ENCODE measurements around the gene PCDHGA7.
"Not testable (repeated sequence)": the region's sequence is repeated elsewhere in the genome, so short reads cannot be mapped to it uniquely, and the experiment has no call there.

The PCDHGA7 gene

GRCh38 chr5:141422742-141423291, 40.3 kb downstream of the PCDHGA7 start:
- in situ Hi-C loops (cut with MboI; ENCODE audit: low sequenced_read_pairs) = no loop called here

- in situ Hi-C loops (cut with MboI; ENCODE audit: low sequenced_read_pairs) = no loop called here
Observed at GRCh38 chr5:141427783-141428426, 45.4 kb downstream of the PCDHGA7 start.

DNA sequence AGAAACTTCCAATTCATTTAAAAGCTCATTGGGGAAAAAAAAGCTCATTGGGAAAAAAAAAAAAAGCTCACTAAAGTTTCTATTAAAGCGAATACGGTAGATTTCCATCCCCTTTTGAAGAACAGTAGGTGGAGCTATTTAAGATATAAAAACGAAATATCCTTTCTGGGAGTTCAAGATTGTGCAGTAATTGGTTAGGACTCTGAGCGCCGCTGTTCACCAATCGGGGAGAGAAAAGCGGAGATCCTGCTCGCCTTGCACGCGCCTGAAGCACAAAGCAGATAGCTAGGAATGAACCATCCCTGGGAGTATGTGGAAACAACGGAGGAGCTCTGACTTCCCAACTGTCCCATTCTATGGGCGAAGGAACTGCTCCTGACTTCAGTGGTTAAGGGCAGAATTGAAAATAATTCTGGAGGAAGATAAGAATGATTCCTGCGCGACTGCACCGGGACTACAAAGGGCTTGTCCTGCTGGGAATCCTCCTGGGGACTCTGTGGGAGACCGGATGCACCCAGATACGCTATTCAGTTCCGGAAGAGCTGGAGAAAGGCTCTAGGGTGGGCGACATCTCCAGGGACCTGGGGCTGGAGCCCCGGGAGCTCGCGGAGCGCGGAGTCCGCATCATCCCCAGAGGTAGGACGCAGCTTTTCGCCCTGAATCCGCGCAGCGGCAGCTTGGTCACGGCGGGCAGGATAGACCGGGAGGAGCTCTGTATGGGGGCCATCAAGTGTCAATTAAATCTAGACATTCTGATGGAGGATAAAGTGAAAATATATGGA, 48.0 kb downstream of the PCDHGA7 start, which contains the start of gene PCDHGA12:
TSS of gene PCDHGA12 (plus strand) at position 176 of the 782 bp plus-strand sequence. CDS start at position 429, 253 bp downstream.
- in situ Hi-C loops (cut with MboI; ENCODE audit: low sequenced_read_pairs) = no loop called here

- in situ Hi-C loops (cut with MboI; ENCODE audit: low sequenced_read_pairs) = no loop called here
Observed at GRCh38 chr5:141431286-141431685, 48.7 kb downstream of the PCDHGA7 start.

DNA sequence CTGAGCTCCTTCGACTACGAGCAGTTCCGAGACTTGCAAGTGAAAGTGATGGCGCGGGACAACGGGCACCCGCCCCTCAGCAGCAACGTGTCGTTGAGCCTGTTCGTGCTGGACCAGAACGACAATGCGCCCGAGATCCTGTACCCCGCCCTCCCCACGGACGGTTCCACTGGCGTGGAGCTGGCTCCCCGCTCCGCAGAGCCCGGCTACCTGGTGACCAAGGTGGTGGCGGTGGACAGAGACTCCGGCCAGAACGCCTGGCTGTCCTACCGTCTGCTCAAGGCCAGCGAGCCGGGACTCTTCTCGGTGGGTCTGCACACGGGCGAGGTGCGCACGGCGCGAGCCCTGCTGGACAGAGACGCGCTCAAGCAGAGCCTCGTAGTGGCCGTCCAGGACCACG, 49.8 kb downstream of the PCDHGA7 start:
- in situ Hi-C loops (cut with MboI; ENCODE audit: low sequenced_read_pairs) = not testable (repeated sequence)

GRCh38 chr5:141432726-141433125, 50.2 kb downstream of the PCDHGA7 start:
- in situ Hi-C loops (cut with MboI; ENCODE audit: low sequenced_read_pairs) = not testable (repeated sequence)

- in situ Hi-C loops (cut with MboI; ENCODE audit: low sequenced_read_pairs) = no loop called here
Observed at GRCh38 chr5:141434006-141434405, 51.5 kb downstream of the PCDHGA7 start.

All from hTERT RPE-1 (cell line).